Neuron (in vitro differentiated cells): ENCODE results near the gene NAP1L5.

Experiments used
- H2AFZ ChIP-seq: one replicate; pipeline ENCODE4 v1.6.1; 2013; ENCODE audit warnings: low read depth, mild to moderate bottlenecking, inconsistent platforms, low read length, moderate library complexity
- H3K27me3 ChIP-seq: one replicate; pipeline ENCODE4 v1.6.1; 2013; ENCODE audit warnings: low read length; ENCODE audit not compliant: insufficient read depth
- H3K36me3 ChIP-seq: one replicate; pipeline ENCODE4 v1.6.1; 2013; ENCODE audit warnings: low read length; ENCODE audit not compliant: insufficient read depth
- H3K4me1 ChIP-seq: one replicate; pipeline ENCODE4 v1.6.1; 2013; ENCODE audit warnings: low read length; ENCODE audit not compliant: insufficient read depth
- H3K4me3 ChIP-seq: 2 replicates; pipeline ENCODE4 v1.5.1; 2013; ENCODE audit warnings: mild to moderate bottlenecking, low read length, moderate library complexity
- H3K9me3 ChIP-seq: one replicate; pipeline ENCODE4 v1.6.1; 2013; ENCODE audit warnings: low read length

Gene NAP1L5

GRCh38 chr4:88674565-88674964 is 23.1 kb downstream of the NAP1L5 start:
- Histone ChIP-seq H3K9me3 (no peaks in the 10 kb centered on the region), H3K4me1 (no peaks in the 10 kb centered on the region), H3K4me3 (no peak overlapping the region), H3K36me3 (no peaks in the 10 kb centered on the region), H2AFZ (no peak overlapping the region), H3K27me3 (no peaks in the 10 kb centered on the region)

GRCh38 chr4:88673886-88674285 is 23.7 kb downstream of the NAP1L5 start:
- no peaks in the 10 kb centered on the region for H3K36me3 ChIP-seq
- H2AFZ ChIP-seq, result no peak overlapping the region
- no peak overlapping the region for H3K4me3 ChIP-seq
- no peaks in the 10 kb centered on the region for H3K9me3 ChIP-seq
- no peaks in the 10 kb centered on the region for H3K27me3 ChIP-seq
- H3K4me1 ChIP-seq, result no peaks in the 10 kb centered on the region

- Histone ChIP-seq H3K36me3 (no peaks in the 10 kb centered on the region), H3K4me3 (no peak overlapping the region), H3K27me3 (no peaks in the 10 kb centered on the region), H3K4me1 (no peaks in the 10 kb centered on the region), H2AFZ (no peak overlapping the region), H3K9me3 (no peaks in the 10 kb centered on the region)
Observed at GRCh38 chr4:88672987-88673386, 24.6 kb downstream of the NAP1L5 start.

GRCh38 chr4:88661739-88662138 is 35.9 kb downstream of the NAP1L5 start:
- no peaks in the 10 kb centered on the region for H3K27me3 ChIP-seq
- no peak overlapping the region for H3K4me3 ChIP-seq

GRCh38 chr4:88660446-88661294 is 37.0 kb downstream of the NAP1L5 start:
- Histone ChIP-seq H3K4me3 (no peak overlapping the region), H3K27me3 (no peaks in the 10 kb centered on the region)

More at GRCh38 chr4:88661739-88662138, 35.9 kb downstream of the NAP1L5 start:
- Histone ChIP-seq H2AFZ (no peak overlapping the region), H3K4me1 (no peaks in the 10 kb centered on the region), H3K36me3 (no peaks in the 10 kb centered on the region), H3K9me3 (no peaks in the 10 kb centered on the region)

GRCh38 chr4:88659890-88660208 is 37.8 kb downstream of the NAP1L5 start:
- Histone ChIP-seq H3K27me3 (no peaks in the 10 kb centered on the region), H2AFZ (no peak overlapping the region), H3K4me3 (no peak overlapping the region), H3K4me1 (no peaks in the 10 kb centered on the region), H3K36me3 (no peaks in the 10 kb centered on the region), H3K9me3 (no peaks in the 10 kb centered on the region)

More at GRCh38 chr4:88660446-88661294, 37.0 kb downstream of the NAP1L5 start:
- Histone ChIP-seq H3K4me1 (no peaks in the 10 kb centered on the region), H3K9me3 (no peaks in the 10 kb centered on the region), H2AFZ (no peak overlapping the region), H3K36me3 (no peaks in the 10 kb centered on the region)

GRCh38 chr4:88659055-88659889 is 38.4 kb downstream of the NAP1L5 start:
- Histone ChIP-seq H2AFZ (no peak overlapping the region), H3K9me3 (no peaks in the 10 kb centered on the region), H3K36me3 (no peaks in the 10 kb centered on the region), H3K4me1 (no peaks in the 10 kb centered on the region), H3K4me3 (no peak overlapping the region), H3K27me3 (no peaks in the 10 kb centered on the region)

GRCh38 chr4:88655226-88655625 is 42.4 kb downstream of the NAP1L5 start:
- Histone ChIP-seq H3K9me3 (no peaks in the 10 kb centered on the region), H3K27me3 (no peaks in the 10 kb centered on the region), H3K4me1 (no peaks in the 10 kb centered on the region), H2AFZ (no peak overlapping the region), H3K4me3 (no peak overlapping the region), H3K36me3 (no peaks in the 10 kb centered on the region)

GRCh38 chr4:88653371-88653946 is 44.2 kb downstream of the NAP1L5 start:
- Histone ChIP-seq H2AFZ (no peak overlapping the region), H3K27me3 (no peaks in the 10 kb centered on the region), H3K4me3 (no peak overlapping the region), H3K36me3 (no peaks in the 10 kb centered on the region), H3K9me3 (no peaks in the 10 kb centered on the region), H3K4me1 (no peaks in the 10 kb centered on the region)

- no peaks in the 10 kb centered on the region for H3K27me3 ChIP-seq
- no peaks in the 10 kb centered on the region for H3K4me1 ChIP-seq
- no peak overlapping the region for H3K4me3 ChIP-seq
- H2AFZ ChIP-seq, result no peak overlapping the region
- H3K9me3 ChIP-seq, result no peaks in the 10 kb centered on the region
- no peaks in the 10 kb centered on the region for H3K36me3 ChIP-seq
Observed at GRCh38 chr4:88649716-88650115, 47.9 kb downstream of the NAP1L5 start.

- H2AFZ ChIP-seq, result no peak overlapping the region
- no peak overlapping the region for H3K4me3 ChIP-seq
- no peaks in the 10 kb centered on the region for H3K4me1 ChIP-seq
- H3K27me3 ChIP-seq, result no peaks in the 10 kb centered on the region
- H3K9me3 ChIP-seq, result no peaks in the 10 kb centered on the region
- no peaks in the 10 kb centered on the region for H3K36me3 ChIP-seq
Observed at GRCh38 chr4:88646528-88647280, 50.9 kb downstream of the NAP1L5 start.

- no peaks in the 10 kb centered on the region for H3K27me3 ChIP-seq
- no peaks in the 10 kb centered on the region for H3K36me3 ChIP-seq
- H3K4me3 ChIP-seq, result no peak overlapping the region
- H3K4me1 ChIP-seq, result no peaks in the 10 kb centered on the region
- H3K9me3 ChIP-seq, result no peaks in the 10 kb centered on the region
- H2AFZ ChIP-seq, result no peak overlapping the region
Observed at GRCh38 chr4:88645994-88646393, 51.6 kb downstream of the NAP1L5 start.
